Stomach (tissue), 4 donors: Measurements from ENCODE around the gene HNRNPUL1.

Experiments
- CTCF ChIP-seq, 7 experiments: fragments of 450-650 bp in 4 of 7; fragments of 200-600 bp in 3 of 7; sonication (generic) in 3 of 7; IDR thresholded peaks; one replicate each; pipeline ENCODE4 v1.5.1; 2016 to 2019; ENCODE audit warnings: antibody characterized with exemption in 7 of 7, control low read depth in 2 of 7, mild to moderate bottlenecking in 1 of 7
- POLR2A ChIP-seq, 4 donors: fragments of 450-650 bp; IDR thresholded peaks; one replicate each; pipeline ENCODE4 v1.6.1; 2016; ENCODE audit warnings: antibody characterized with exemption in 4 of 4, control low read depth in 2 of 4, mild to moderate bottlenecking in 1 of 4, moderate library complexity in 1 of 4

- no peak for TF ChIP-seq CTCF (IDR thresholded peaks at IDR 0.05)
- TF ChIP-seq POLR2A (IDR thresholded peaks at IDR 0.05): no peak
Observed at GRCh38 chr19:41327076-41327575, 63.0 kb downstream of the HNRNPUL1 start.
